Neuronal stem cell (in vitro differentiated cells): Measurements from ENCODE around the gene ITPK1.

Experiments used
- DNase-seq: peaks from one replicate; pipeline ENCODE4 v3.0.0-alpha.2; 2013; ENCODE audit warnings: low spot score
- H2AFZ ChIP-seq: one replicate; pipeline ENCODE4 v1.6.1; 2013; ENCODE audit warnings: mild to moderate bottlenecking, low read length, inconsistent platforms
- H2AK5ac ChIP-seq: 2 replicates; pipeline ENCODE4 v1.6.1; 2013; ENCODE audit warnings: low read depth, mild to moderate bottlenecking, inconsistent platforms, low read length, moderate library complexity, mixed read lengths
- H2BK120ac ChIP-seq: 2 replicates; pipeline ENCODE4 v1.6.1; 2013; ENCODE audit warnings: low read depth, mild to moderate bottlenecking, inconsistent platforms, low read length, moderate library complexity, mixed read lengths
- H2BK12ac ChIP-seq: one replicate; pipeline ENCODE4 v1.6.1; 2013; ENCODE audit warnings: low read length, inconsistent platforms
- H2BK15ac ChIP-seq: 2 replicates; pipeline ENCODE4 v1.6.1; 2013; ENCODE audit warnings: mild to moderate bottlenecking, low read length, inconsistent platforms, mixed read lengths
- H2BK5ac ChIP-seq: one replicate; pipeline ENCODE4 v1.6.1; 2013; ENCODE audit warnings: inconsistent platforms, mild to moderate bottlenecking, low read length, moderate library complexity
- H3K14ac ChIP-seq: one replicate; pipeline ENCODE4 v1.6.1; 2013; ENCODE audit warnings: low read length, inconsistent platforms
- H3K18ac ChIP-seq: 2 replicates; pipeline ENCODE4 v1.6.1; 2013; ENCODE audit warnings: low read length, inconsistent platforms
- H3K23ac ChIP-seq: 2 replicates; pipeline ENCODE4 v1.6.1; 2013; ENCODE audit warnings: low read depth, mild to moderate bottlenecking, mixed read lengths, low read length, inconsistent platforms; ENCODE audit not compliant: poor library complexity
- H3K27ac ChIP-seq: replicated peaks from 3 replicates; pipeline ENCODE4 v1.5.1; 2013; ENCODE audit warnings: low read length, inconsistent platforms
- H3K27me3 ChIP-seq, 3 experiments: 2 replicates each; pipeline ENCODE4 v1.6.1; 2013; ENCODE audit warnings: low read length in 3 of 3, mild to moderate bottlenecking in 2 of 3, inconsistent platforms in 1 of 3, low read depth in 1 of 3, mixed read lengths in 1 of 3, moderate library complexity in 1 of 3; ENCODE audit not compliant: control insufficient read depth in 3 of 3, insufficient read depth in 3 of 3
- H3K36me3 ChIP-seq, 2 donors: replicated peaks in 1 of 2; 2 replicates each; pipeline ENCODE4 v1.6.1; 2013; ENCODE audit warnings: low read length in 2 of 2; ENCODE audit not compliant: control insufficient read depth in 2 of 2, insufficient read depth in 2 of 2
- H3K4ac ChIP-seq: 2 replicates; pipeline ENCODE4 v1.6.1; 2013; ENCODE audit warnings: inconsistent platforms, mild to moderate bottlenecking, low read length, moderate library complexity
- H3K4me1 ChIP-seq, 2 donors: 1 replicate in 1 of 2; 2 replicates in 1 of 2; pipeline ENCODE4 v1.6.1; 2013; ENCODE audit warnings: low read length in 2 of 2, low read depth in 1 of 2; ENCODE audit not compliant: control insufficient read depth in 2 of 2, insufficient read depth in 1 of 2
- H3K4me2 ChIP-seq: one replicate; pipeline ENCODE4 v1.6.1; 2013; ENCODE audit warnings: mild to moderate bottlenecking, low read length, inconsistent platforms; ENCODE audit not compliant: insufficient read depth, poor library complexity, severe bottlenecking
- H3K4me3 ChIP-seq, 2 donors: 2 replicates each; pipeline ENCODE4 v1.5.1; 2013; ENCODE audit warnings: low read length in 2 of 2, mild to moderate bottlenecking in 2 of 2, inconsistent platforms in 1 of 2, moderate library complexity in 1 of 2
- H3K79me1 ChIP-seq: one replicate; pipeline ENCODE4 v1.6.1; 2013; ENCODE audit warnings: low read depth, mild to moderate bottlenecking, inconsistent platforms, low read length, moderate library complexity
- H3K9ac ChIP-seq: one replicate; pipeline ENCODE4 v1.6.1; 2013; ENCODE audit warnings: mild to moderate bottlenecking, low read depth, low read length, inconsistent platforms; ENCODE audit not compliant: poor library complexity
- H3K9me3 ChIP-seq, 2 donors: replicated peaks in 1 of 2; 2 replicates each; pipeline versions ENCODE3 to v1.6.1; 2013; ENCODE audit warnings: low read length in 2 of 2, mild to moderate bottlenecking in 2 of 2, inconsistent platforms in 1 of 2, low read depth in 1 of 2, mixed read lengths in 1 of 2, moderate library complexity in 1 of 2; ENCODE audit not compliant: control insufficient read depth in 2 of 2, insufficient read depth in 1 of 2
- H4K8ac ChIP-seq: one replicate; pipeline ENCODE4 v1.6.1; 2013; ENCODE audit warnings: low read depth, mild to moderate bottlenecking, inconsistent platforms, low read length, moderate library complexity
- H4K91ac ChIP-seq: one replicate; pipeline ENCODE4 v1.6.1; 2013; ENCODE audit warnings: low read length, low read depth, mild to moderate bottlenecking, inconsistent platforms; ENCODE audit not compliant: poor library complexity
- WGBS, 2 donors: extraction: QIAGEN DNeasy Blood & Tissue Kit; methylation state at CpG; one replicate each; pipeline ENCODE4 v1.1.7; 2013; ENCODE audit warnings: missing lambda C conversion rate in 2 of 2, mixed read lengths in 1 of 2; ENCODE audit not compliant: insufficient read length in 2 of 2, insufficient replicate concordance in 1 of 2; ENCODE audit errors: extremely low coverage in 2 of 2; 5-methylcytosine and 5-hydroxymethylcytosine counted together

The ITPK1 gene

GRCh38 chr14:93045211-93045674 is 70.5 kb downstream of the ITPK1 start:
- H3K23ac ChIP-seq = no peak overlapping the region
- H3K27ac ChIP-seq = no peak overlapping the region
- H3K79me1 ChIP-seq = no peaks in the 10 kb centered on the region
- no peak overlapping the region for H4K8ac ChIP-seq
- no peak overlapping the region for H3K4me3 ChIP-seq
- WGBS, 2 donors = no CpG with 5 or more reads among the region's 9 CpGs
- peak; percentile 60 for DNase-seq
- no peak overlapping the region for H2BK15ac ChIP-seq
- no peak overlapping the region for H2BK12ac ChIP-seq
- H2AK5ac ChIP-seq = no peak overlapping the region
- no peak overlapping the region for H2BK5ac ChIP-seq
- H3K36me3 ChIP-seq = no peaks in the 10 kb centered on the region
- no peak overlapping the region for H2BK120ac ChIP-seq
- H3K4ac ChIP-seq = no peak overlapping the region
- no peak overlapping the region for H2AFZ ChIP-seq
- peaks cover 30 to 51% of the 10 kb centered on the region in 2 donors for H3K4me1 ChIP-seq
- H3K9ac ChIP-seq = no peak overlapping the region
- no peak overlapping the region for H4K91ac ChIP-seq
- no peaks in the 10 kb centered on the region for H3K9me3 ChIP-seq
- peaks cover 2 to 42% (median 39%) of the 10 kb centered on the region in 3 experiments for H3K27me3 ChIP-seq
- H3K18ac ChIP-seq = no peak overlapping the region
- H3K14ac ChIP-seq = no peak overlapping the region
- no peak overlapping the region for H3K4me2 ChIP-seq

DNA sequence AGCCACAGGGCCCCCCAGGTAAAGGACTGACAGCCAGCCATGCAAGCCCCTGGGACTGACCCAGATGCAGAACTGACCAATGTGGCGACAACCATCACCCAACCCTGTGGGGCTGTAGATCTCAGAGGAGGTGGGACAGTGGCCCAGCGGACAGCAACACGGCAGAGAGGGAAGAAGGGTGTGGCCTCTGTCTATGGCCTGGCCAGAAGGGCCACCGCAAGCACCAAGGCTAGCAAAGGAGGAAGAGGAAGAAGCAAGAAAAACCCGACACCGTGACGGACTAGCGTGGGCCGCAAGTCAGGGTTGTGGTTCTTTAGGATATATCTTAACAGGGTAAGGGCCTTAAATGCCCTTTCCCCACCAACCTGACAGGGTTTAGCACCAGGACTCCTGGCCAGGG is 71.2 kb downstream of the ITPK1 start:
- WGBS, 2 donors = no CpG with 5 or more reads among the region's 9 CpGs
- Histone ChIP-seq H2AFZ (no peak overlapping the region), H3K27me3 (peaks cover 2 to 42% (median 39%) of the 10 kb centered on the region in 3 experiments), H3K4me2 (no peak overlapping the region), H3K4ac (no peak overlapping the region), H3K18ac (peak overlapping the region; percentile 7), H2BK12ac (no peak overlapping the region), H2BK15ac (no peak overlapping the region), H3K36me3 (no peaks in the 10 kb centered on the region), H3K79me1 (no peaks in the 10 kb centered on the region), H4K91ac (no peak overlapping the region), H3K27ac (no peak overlapping the region), H3K4me3 (no peak overlapping the region), H2BK120ac (no peak overlapping the region), H3K9me3 (no peaks in the 10 kb centered on the region), H3K4me1 (peaks cover 24 to 46% of the 10 kb centered on the region in 2 donors), H4K8ac (no peak overlapping the region), H3K14ac (no peak overlapping the region), H3K9ac (no peak overlapping the region), H2BK5ac (no peak overlapping the region), H2AK5ac (no peak overlapping the region), H3K23ac (no peak overlapping the region)
- no peak for DNase-seq

- Histone ChIP-seq H3K18ac (no peak overlapping the region), H3K9me3 (no peaks in the 10 kb centered on the region), H4K91ac (no peak overlapping the region), H2BK120ac (no peak overlapping the region), H2AFZ (no peak overlapping the region), H3K4me1 (peaks cover 22 to 46% of the 10 kb centered on the region in 2 donors), H3K4me2 (no peak overlapping the region), H3K4me3 (no peak overlapping the region), H3K23ac (no peak overlapping the region), H2BK12ac (no peak overlapping the region), H2BK5ac (no peak overlapping the region), H3K27ac (no peak overlapping the region), H3K4ac (no peak overlapping the region), H4K8ac (no peak overlapping the region), H3K36me3 (no peaks in the 10 kb centered on the region), H3K79me1 (no peaks in the 10 kb centered on the region), H3K27me3 (peaks cover 2 to 42% (median 36%) of the 10 kb centered on the region in 3 experiments), H3K9ac (no peak overlapping the region), H2BK15ac (no peak overlapping the region), H3K14ac (no peak overlapping the region), H2AK5ac (no peak overlapping the region)
- DNase-seq = no peak
- no CpG with 5 or more reads among the region's 7 CpGs for WGBS, 2 donors
Measured at GRCh38 chr14:93044121-93044520, 71.6 kb downstream of the ITPK1 start.

- Histone ChIP-seq H3K4me3 (no peak overlapping the region), H3K23ac (no peak overlapping the region), H3K36me3 (no peaks in the 10 kb centered on the region), H3K4me2 (no peak overlapping the region), H2AFZ (no peak overlapping the region), H4K8ac (no peak overlapping the region), H3K79me1 (no peaks in the 10 kb centered on the region), H3K27ac (no peak overlapping the region), H2BK5ac (no peak overlapping the region), H2AK5ac (no peak overlapping the region), H3K27me3 (peaks cover 2 to 42% (median 31%) of the 10 kb centered on the region in 3 experiments), H3K9ac (no peak overlapping the region), H3K9me3 (no peaks in the 10 kb centered on the region), H2BK12ac (no peak overlapping the region), H2BK120ac (no peak overlapping the region), H3K18ac (no peak overlapping the region), H3K4me1 (peaks cover 21 to 46% of the 10 kb centered on the region in 2 donors), H4K91ac (no peak overlapping the region), H3K4ac (no peak overlapping the region), H3K14ac (no peak overlapping the region), H2BK15ac (no peak overlapping the region)
- DNase-seq = no peak
- no CpG with 5 or more reads among the region's 13 CpGs for whole genome bisulfite sequencing, 2 donors
Measured at GRCh38 chr14:93042968-93043940, 72.5 kb downstream of the ITPK1 start.
